HL-60 (cell line): ENCODE measurements around the gene TARBP2.
A peak's percentile ranks its signal among the peaks of the same experiment; 100 is the strongest.

Experiments used
- DNase-seq, 2 experiments: peaks; one replicate each; pipeline ENCODE4 v3.0.0-alpha.2; 2010 to 2020; ENCODE audit warnings: low read depth in 1 of 2, low spot score in 1 of 2
- H3K27ac ChIP-seq: fragments of 250-450 bp; sonication (Bioruptor Pico); replicated peaks from 2 replicates; pipeline ENCODE4 v1.5.1; 2020; ENCODE audit warnings: mild to moderate bottlenecking, moderate library complexity
- H3K27me3 ChIP-seq: fragments of 250-450 bp; sonication (Bioruptor Pico); 2 replicates; pipeline ENCODE4 v1.5.1; 2021; ENCODE audit warnings: mild to moderate bottlenecking, moderate library complexity; ENCODE audit not compliant: insufficient read depth, poor library complexity, severe bottlenecking
- H3K4me3 ChIP-seq: replicated peaks from 2 replicates; pipeline ENCODE4 v1.5.1; 2011; ENCODE audit warnings: mild to moderate bottlenecking, control low read depth, low read length; ENCODE audit not compliant: insufficient read depth
- GABPA ChIP-seq: IDR thresholded peaks from 2 replicates; pipeline ENCODE4 v1.6.1; 2012; ENCODE audit warnings: low read depth
- POLR2AphosphoS5 ChIP-seq: IDR thresholded peaks from 2 replicates; pipeline ENCODE4 v1.6.1; 2012; ENCODE audit warnings: low read depth
- SPI1 ChIP-seq: IDR thresholded peaks from 2 replicates; pipeline ENCODE4 v1.6.1; 2012; ENCODE audit warnings: low read depth, mild to moderate bottlenecking, borderline replicate concordance
- long read RNA-seq: library from polyadenylated mRNA; unstranded; transcript quantifications from one replicate; pipeline ENCODE4 v2.0.0, GENCODE V29; 2020
- TF ChIP-seq, protein P1 (sequence below): IDR thresholded peaks from one replicate; pipeline ENCODE4 v1.5.1; 2011; ENCODE audit warnings: low read length, control low read depth, inconsistent platforms; ENCODE audit not compliant: insufficient read depth
- TF ChIP-seq, protein P2 (sequence below): IDR thresholded peaks from 2 replicates; pipeline ENCODE4 v1.6.1; 2012; ENCODE audit warnings: low read depth; ENCODE audit not compliant: insufficient replicate concordance

Gene TARBP2, protein sequence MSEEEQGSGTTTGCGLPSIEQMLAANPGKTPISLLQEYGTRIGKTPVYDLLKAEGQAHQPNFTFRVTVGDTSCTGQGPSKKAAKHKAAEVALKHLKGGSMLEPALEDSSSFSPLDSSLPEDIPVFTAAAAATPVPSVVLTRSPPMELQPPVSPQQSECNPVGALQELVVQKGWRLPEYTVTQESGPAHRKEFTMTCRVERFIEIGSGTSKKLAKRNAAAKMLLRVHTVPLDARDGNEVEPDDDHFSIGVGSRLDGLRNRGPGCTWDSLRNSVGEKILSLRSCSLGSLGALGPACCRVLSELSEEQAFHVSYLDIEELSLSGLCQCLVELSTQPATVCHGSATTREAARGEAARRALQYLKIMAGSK
- long read RNA-seq, transcript TARBP2-201 (9 exons, 1,867 nt): minor isoform, 47 of 238 reads
- long read RNA-seq, transcript TARBP2-202 (9 exons, 1,402 nt): major isoform, 64 of 238 reads
- long read RNA-seq, transcript TARBP2-214 (9 exons, 1,855 nt): minor isoform, 8 of 238 reads
- long read RNA-seq, transcript TARBP2-211 (9 exons, 1,514 nt): minor isoform, 7 of 238 reads
- long read RNA-seq, partial matches to known transcripts: 17 of 238 reads
- long read RNA-seq, other reads (novel, unspliced or antisense): 94 of 238 reads

DNA sequence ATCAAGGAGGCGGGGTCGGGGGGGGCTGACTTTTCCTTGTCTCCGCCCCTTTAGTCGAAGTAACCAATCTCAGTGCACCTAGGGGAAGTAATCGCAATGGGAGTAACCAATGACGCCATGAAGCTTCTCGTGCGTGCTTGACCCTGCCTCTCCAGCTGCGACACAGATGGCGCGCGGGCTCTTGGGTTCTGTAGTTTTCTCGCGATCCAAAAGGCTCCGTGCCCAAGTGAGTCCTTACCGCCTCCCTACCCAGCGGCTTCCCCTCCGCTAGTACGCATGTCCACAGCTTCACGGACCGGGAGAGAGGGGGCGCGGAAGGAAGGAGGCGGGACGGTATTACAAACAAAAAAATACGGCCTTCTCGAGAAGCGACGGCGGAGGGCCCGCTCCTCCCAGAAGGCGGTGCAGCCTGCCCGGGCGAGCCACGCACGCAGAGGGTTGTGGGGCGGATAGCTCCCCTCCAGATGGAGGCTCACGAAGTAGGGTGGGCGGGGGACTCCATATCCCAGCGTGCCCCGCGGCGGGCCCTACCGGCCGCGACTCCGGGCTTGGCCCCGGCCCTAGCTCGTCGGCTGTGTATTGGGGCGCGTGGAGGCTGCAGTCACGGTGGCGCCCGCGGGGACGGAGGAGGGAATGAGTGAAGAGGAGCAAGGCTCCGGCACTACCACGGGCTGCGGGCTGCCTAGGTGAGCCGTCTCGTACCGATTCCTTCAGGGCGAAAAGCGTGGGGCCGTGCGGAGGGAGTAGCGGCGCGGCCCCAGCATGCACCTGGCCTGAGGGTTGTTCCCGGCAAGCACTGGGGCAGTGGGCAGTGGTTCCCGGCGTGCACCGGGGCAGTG is at the start of gene TARBP2:
TSS of gene TARBP2 (plus strand) at position 508 of the 839 bp plus-strand sequence. CDS start at position 634, 126 bp downstream.
- peak; percentile 99 for DNase-seq
- TF ChIP-seq POLR2AphosphoS5 (peak; percentile 89), SPI1 (no peak), GABPA (no peak)
- TF ChIP-seq, protein P1, sequence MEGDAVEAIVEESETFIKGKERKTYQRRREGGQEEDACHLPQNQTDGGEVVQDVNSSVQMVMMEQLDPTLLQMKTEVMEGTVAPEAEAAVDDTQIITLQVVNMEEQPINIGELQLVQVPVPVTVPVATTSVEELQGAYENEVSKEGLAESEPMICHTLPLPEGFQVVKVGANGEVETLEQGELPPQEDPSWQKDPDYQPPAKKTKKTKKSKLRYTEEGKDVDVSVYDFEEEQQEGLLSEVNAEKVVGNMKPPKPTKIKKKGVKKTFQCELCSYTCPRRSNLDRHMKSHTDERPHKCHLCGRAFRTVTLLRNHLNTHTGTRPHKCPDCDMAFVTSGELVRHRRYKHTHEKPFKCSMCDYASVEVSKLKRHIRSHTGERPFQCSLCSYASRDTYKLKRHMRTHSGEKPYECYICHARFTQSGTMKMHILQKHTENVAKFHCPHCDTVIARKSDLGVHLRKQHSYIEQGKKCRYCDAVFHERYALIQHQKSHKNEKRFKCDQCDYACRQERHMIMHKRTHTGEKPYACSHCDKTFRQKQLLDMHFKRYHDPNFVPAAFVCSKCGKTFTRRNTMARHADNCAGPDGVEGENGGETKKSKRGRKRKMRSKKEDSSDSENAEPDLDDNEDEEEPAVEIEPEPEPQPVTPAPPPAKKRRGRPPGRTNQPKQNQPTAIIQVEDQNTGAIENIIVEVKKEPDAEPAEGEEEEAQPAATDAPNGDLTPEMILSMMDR: no peak
- TF ChIP-seq, protein P2, sequence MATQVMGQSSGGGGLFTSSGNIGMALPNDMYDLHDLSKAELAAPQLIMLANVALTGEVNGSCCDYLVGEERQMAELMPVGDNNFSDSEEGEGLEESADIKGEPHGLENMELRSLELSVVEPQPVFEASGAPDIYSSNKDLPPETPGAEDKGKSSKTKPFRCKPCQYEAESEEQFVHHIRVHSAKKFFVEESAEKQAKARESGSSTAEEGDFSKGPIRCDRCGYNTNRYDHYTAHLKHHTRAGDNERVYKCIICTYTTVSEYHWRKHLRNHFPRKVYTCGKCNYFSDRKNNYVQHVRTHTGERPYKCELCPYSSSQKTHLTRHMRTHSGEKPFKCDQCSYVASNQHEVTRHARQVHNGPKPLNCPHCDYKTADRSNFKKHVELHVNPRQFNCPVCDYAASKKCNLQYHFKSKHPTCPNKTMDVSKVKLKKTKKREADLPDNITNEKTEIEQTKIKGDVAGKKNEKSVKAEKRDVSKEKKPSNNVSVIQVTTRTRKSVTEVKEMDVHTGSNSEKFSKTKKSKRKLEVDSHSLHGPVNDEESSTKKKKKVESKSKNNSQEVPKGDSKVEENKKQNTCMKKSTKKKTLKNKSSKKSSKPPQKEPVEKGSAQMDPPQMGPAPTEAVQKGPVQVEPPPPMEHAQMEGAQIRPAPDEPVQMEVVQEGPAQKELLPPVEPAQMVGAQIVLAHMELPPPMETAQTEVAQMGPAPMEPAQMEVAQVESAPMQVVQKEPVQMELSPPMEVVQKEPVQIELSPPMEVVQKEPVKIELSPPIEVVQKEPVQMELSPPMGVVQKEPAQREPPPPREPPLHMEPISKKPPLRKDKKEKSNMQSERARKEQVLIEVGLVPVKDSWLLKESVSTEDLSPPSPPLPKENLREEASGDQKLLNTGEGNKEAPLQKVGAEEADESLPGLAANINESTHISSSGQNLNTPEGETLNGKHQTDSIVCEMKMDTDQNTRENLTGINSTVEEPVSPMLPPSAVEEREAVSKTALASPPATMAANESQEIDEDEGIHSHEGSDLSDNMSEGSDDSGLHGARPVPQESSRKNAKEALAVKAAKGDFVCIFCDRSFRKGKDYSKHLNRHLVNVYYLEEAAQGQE: peak; percentile 42
- peak within 1 kb of the TSS; percentile 97 for H3K27ac ChIP-seq

DNA sequence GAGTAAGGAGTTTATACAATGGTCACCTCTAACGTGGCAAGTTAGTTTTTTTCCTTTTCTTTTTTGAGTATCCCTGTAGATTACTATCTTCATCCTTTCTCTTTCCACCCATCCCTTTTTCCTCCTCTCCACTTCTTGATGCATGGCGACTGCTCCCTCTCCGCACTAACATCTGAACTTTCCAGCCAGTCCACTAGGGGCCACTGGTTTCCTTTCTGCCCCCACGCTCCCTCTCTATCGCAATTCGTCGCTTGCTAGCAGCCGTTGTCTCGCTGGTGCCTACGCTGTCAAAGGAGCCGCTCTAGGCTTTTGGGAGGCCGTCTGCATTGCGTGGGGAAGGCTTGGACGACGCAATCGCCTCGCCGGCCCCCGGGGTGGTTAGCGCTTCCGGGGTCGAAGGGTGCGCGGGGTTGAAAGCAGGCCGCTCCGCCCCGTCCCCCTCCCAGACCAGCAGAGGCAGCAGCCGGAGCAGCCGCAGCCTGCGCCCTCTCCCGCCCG is 49.4 kb upstream of the TARBP2 start, which contains the start of gene PCBP2:
TSS of gene PCBP2 (plus strand) at position 442 of the 498 bp plus-strand sequence. CDS start 2,699 bp downstream, outside the sequence.
- DNase-seq: peak; percentile 99 to 100
- Histone ChIP-seq H3K27ac (peak within 1 kb of the TSS; percentile 97), H3K27me3 (no peaks in the 10 kb centered on the region), H3K4me3 (peak within 1 kb of the TSS; percentile 79)
- TF ChIP-seq GABPA (peak; percentile 91), POLR2AphosphoS5 (peak; percentile 80)
- TF ChIP-seq, protein P2: no peak
- TF ChIP-seq, protein P1: peak; percentile 71

More for the DNA sequence above, at the start of gene TARBP2:
- H3K27me3 ChIP-seq: no peaks in the 10 kb centered on the region
- peak within 1 kb of the TSS; percentile 84 for H3K4me3 ChIP-seq

DNA sequence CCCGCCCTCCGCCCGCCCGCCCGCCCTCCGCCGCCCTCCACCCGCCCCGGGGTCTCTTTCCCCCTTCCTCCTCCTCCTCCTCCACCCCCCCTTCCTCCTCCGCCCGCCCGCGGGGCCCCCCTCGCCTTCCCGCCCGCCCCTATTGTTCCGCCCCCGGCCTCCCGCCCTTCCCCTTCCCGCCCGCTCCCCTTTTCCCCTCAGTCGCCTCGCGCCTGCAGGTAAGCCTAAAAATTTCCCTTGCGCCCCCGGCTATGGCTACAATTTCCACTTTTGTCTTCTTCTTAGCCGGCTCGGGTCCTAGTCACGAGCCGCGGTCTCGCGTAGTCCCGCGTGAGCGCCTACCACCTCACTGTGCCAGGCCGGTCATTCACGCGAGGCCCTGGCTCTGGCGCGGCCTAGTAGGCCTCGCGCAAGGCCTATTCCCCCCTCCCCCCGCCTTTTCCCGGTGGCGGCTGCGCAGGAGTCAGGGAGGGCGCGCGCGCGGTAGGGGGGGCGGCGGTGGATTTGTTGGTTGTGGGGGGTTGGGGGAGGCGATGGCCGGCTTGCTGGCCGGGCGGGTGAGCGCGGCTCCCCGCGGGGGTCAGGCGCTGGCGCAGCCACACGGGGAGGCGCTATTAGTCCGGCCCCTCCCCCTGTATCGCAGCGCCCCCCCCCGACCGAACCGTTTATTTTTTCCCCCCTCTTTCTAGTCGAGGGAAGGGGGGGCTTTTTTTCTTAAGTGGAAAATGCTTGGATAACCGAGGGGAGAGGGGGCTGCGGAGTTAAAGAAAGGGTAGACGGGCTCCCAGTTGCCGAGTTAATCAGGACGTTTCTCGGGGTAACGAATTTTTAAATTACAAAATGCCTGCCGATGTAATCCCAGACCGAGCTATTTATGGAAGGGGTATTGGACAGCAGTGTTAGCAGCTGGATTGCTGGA is 48.7 kb upstream of the TARBP2 start:
- TF ChIP-seq GABPA: no peak
- TF ChIP-seq, protein P2: no peak
- TF ChIP-seq POLR2AphosphoS5: peak; percentile 86
- peak overlapping the region; percentile 79 for H3K4me3 ChIP-seq
- H3K27ac ChIP-seq: peak overlapping the region; percentile 97
- no peaks in the 10 kb centered on the region for H3K27me3 ChIP-seq
- DNase-seq: peak; percentile 70 to 78
